RWPE2 (cell line): ENCODE data around the gene PADI3.
A peak's percentile ranks its signal among the peaks of the same experiment; 100 is the strongest.

ENCODE experiments used
- ATAC-seq: fragments of 200-7000 bp; cut with Tn5 transposase; 3 replicates; pipeline ENCODE4 v1.9.1; 2021; ENCODE audit warnings: low read depth
- DNase-seq: peaks from one replicate; pipeline ENCODE4 v3.0.0-alpha.2; 2020; ENCODE audit warnings: low spot score
- H3K27ac ChIP-seq: fragments of 450-650 bp; 2 replicates; pipeline ENCODE4 v1.5.1; 2017; ENCODE audit warnings: mild to moderate bottlenecking; ENCODE audit not compliant: poor library complexity, severe bottlenecking
- H3K27me3 ChIP-seq: fragments of 250-450 bp; sonication (Bioruptor Pico); 2 replicates; pipeline ENCODE4 v1.5.1; 2021; ENCODE audit warnings: mild to moderate bottlenecking, moderate library complexity; ENCODE audit not compliant: insufficient read depth, poor library complexity, severe bottlenecking
- H3K36me3 ChIP-seq: fragments of 250-450 bp; sonication (Bioruptor Pico); 2 replicates; pipeline ENCODE4 v1.5.1; 2020; ENCODE audit warnings: low read depth, mild to moderate bottlenecking, moderate library complexity
- H3K4me1 ChIP-seq: fragments of 250-450 bp; sonication (Bioruptor Pico); 2 replicates; pipeline ENCODE4 v1.5.1; 2021; ENCODE audit warnings: mild to moderate bottlenecking, moderate library complexity; ENCODE audit not compliant: insufficient read depth, poor library complexity, severe bottlenecking
- H3K4me3 ChIP-seq: fragments of 250-450 bp; sonication (Bioruptor Pico); 2 replicates; pipeline ENCODE4 v1.5.1; 2021; ENCODE audit warnings: mild to moderate bottlenecking, moderate library complexity; ENCODE audit not compliant: severe bottlenecking
- H3K9me3 ChIP-seq: fragments of 250-450 bp; sonication (Bioruptor Pico); 2 replicates; pipeline ENCODE4 v1.5.1; 2021; ENCODE audit warnings: mild to moderate bottlenecking, moderate library complexity; ENCODE audit not compliant: severe bottlenecking
- TF ChIP-seq, protein P1 (sequence below): fragments of 450-650 bp; IDR thresholded peaks from one replicate; pipeline ENCODE4 v1.5.1; 2017; ENCODE audit warnings: mild to moderate bottlenecking, moderate library complexity; ENCODE audit not compliant: poor library complexity, severe bottlenecking

PADI3 gene

DNA sequence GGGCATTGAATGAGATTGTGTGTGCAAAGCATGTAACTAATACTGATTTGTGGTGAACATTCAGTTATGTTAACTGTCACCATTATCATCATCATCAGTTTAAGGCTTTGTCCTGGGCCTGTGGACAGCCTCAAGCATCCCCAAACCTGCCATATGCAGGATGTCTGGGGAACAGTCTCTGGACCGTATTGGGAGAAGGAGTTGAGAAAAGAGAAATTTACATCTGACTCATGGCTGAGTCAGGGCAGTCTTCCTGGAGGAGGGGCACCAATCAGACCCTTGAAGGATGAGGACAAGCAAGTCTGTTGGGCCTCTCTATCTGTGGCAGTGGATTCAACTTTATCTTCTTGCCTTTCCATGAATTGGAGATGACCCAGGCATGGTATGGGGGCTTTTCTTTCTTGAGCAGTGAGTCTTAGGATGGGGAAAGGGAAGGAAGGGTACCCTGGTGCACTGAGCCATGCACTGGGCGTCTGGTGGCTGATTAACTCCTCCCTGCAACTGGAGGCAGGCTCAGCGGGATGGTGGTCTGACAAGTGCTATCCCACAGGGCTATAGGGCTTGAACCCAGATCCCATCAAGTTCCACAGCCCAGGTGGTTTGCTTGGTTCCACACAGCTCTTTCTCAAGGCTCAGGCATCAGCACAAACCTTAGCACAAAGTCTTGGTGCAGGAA, 2.9 kb downstream of the PADI3 start:
- peak; percentile 72 for ATAC-seq
- H3K4me3 ChIP-seq, result no peak overlapping the region
- no peak for DNase-seq
- TF ChIP-seq, protein P1, sequence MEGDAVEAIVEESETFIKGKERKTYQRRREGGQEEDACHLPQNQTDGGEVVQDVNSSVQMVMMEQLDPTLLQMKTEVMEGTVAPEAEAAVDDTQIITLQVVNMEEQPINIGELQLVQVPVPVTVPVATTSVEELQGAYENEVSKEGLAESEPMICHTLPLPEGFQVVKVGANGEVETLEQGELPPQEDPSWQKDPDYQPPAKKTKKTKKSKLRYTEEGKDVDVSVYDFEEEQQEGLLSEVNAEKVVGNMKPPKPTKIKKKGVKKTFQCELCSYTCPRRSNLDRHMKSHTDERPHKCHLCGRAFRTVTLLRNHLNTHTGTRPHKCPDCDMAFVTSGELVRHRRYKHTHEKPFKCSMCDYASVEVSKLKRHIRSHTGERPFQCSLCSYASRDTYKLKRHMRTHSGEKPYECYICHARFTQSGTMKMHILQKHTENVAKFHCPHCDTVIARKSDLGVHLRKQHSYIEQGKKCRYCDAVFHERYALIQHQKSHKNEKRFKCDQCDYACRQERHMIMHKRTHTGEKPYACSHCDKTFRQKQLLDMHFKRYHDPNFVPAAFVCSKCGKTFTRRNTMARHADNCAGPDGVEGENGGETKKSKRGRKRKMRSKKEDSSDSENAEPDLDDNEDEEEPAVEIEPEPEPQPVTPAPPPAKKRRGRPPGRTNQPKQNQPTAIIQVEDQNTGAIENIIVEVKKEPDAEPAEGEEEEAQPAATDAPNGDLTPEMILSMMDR, result no peak
- peaks cover 35% of the 10 kb centered on the region for H3K4me1 ChIP-seq
- H3K27me3 ChIP-seq, result no peaks in the 10 kb centered on the region
- no peaks in the 10 kb centered on the region for H3K36me3 ChIP-seq
- H3K9me3 ChIP-seq, result no peaks in the 10 kb centered on the region
- H3K27ac ChIP-seq, result peak overlapping the region; percentile 80

DNA sequence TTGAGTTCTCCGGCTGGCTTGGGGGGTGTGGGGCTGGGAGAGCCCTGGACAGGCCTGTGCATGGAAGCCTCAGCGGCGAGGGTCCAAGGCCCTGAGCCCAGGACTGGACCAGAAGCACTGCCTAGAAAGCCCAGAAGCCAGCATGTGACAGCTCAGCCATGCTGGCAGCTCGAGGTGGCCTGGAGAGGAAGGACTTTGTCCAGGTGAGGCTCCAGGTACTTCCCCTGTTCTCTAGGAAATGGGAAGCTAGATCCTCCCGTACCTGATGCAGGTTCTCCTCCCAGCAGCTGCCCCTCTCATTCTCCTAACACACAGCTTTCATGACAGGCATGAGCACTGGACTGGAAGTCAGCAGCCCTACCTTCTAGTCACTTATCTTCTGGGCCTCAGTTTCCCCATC, 6.4 kb downstream of the PADI3 start:
- ATAC-seq (no peak), DNase-seq (no peak)
- peaks cover 30% of the 10 kb centered on the region for H3K4me1 ChIP-seq
- no peaks in the 10 kb centered on the region for H3K36me3 ChIP-seq
- no peak overlapping the region for H3K27ac ChIP-seq
- no peaks in the 10 kb centered on the region for H3K9me3 ChIP-seq
- no peaks in the 10 kb centered on the region for H3K27me3 ChIP-seq
- TF ChIP-seq, protein P1, result no peak
- H3K4me3 ChIP-seq, result no peak overlapping the region

DNA sequence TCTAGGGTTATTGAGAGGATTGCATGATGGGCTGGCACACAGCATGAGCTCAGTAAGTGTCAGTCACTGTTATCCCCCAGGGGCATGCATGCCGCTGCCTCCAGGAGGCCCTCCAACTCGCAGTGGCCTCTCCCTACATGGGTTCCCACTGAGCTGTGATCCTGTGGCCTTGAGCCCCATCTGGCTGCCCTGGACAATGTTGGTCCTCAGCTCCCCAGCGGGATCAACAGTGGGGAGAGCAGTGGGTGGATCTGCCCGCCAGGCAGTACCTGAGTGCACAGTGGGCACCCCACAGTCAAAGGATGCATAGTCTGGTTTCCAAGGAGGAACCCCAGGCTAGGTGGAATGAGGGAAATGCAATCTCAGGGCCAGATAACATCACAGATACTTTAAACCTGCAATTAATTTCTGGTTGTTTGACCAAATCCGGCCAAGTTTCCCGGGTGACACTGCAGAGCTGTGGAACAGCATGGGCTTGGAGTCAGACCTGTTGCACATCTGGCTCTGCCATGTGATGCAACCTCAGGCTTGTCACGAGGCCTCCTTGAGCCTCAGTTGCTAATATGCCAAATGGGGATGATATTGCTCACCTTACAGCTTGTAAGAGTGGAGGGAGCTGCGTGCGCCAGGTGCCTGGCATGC, 9.3 kb downstream of the PADI3 start:
- Histone ChIP-seq H3K27me3 (no peaks in the 10 kb centered on the region), H3K27ac (no peak overlapping the region), H3K4me1 (peaks cover 13% of the 10 kb centered on the region), H3K9me3 (no peaks in the 10 kb centered on the region), H3K36me3 (no peaks in the 10 kb centered on the region; the same call in none of the 2 replicates), H3K4me3 (no peak overlapping the region)
- DNase-seq (no peak), ATAC-seq (no peak)
- TF ChIP-seq, protein P1, result no peak

DNA sequence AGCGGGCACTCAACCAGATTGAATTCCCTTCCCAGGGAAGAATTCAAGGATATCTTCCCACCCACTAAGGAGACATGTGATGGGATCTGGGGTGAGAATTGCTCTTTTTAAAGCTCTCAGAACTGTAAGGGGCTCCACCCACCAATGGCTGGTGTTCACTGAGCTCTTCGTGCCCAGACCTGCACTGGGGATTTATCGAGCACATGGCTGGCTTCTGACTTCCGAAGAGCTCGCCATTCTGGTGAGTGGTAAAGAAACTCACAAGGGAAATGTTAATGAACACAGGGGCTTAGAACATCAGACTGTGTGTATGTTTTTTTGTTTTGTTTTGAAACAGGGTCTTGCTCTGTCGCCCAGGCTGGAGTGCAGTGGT, 9.8 kb downstream of the PADI3 start:
- Histone ChIP-seq H3K4me3 (no peak overlapping the region), H3K4me1 (peaks cover 13% of the 10 kb centered on the region)
- TF ChIP-seq, protein P1, result no peak

More for the DNA sequence above, 9.8 kb downstream of the PADI3 start:
- Histone ChIP-seq H3K27me3 (no peaks in the 10 kb centered on the region), H3K36me3 (no peaks in the 10 kb centered on the region; the same call in none of the 2 replicates), H3K9me3 (no peaks in the 10 kb centered on the region), H3K27ac (no peak overlapping the region)
- ATAC-seq (no peak), DNase-seq (no peak)
